HCT116 (cell line): Measurements from ENCODE around the gene NTNG1. TPM values are rescaled to one million over a fixed set of nuclear protein-coding genes. Genes with fewer than 3 reads are reported as not detected.

Experiments used
- ATAC-seq: fragments of 200-7000 bp; cut with Tn5 transposase; 2 replicates; pipeline ENCODE4 v1.9.1; 2020; ENCODE audit warnings: mild to moderate bottlenecking, moderate library complexity
- BruUV-seq: library from RNA; stranded (reverse); fragments of 400-500 nt; replicated peaks from 2 replicates; lab custom pipeline; 2021; lab: Mats Ljungman, UMichigan
- CTCF ChIA-PET: fragments of 300-600 bp; sonication (Branson Sonifier 250); formaldehyde crosslinking; loops from one replicate; lab custom pipeline; 2021; ENCODE audit warnings: antibody characterized with exemption; lab: Charles Lee
- POLR2A ChIA-PET: fragments of 300-600, 350-600 bp; sonication (Branson Sonifier 250); formaldehyde crosslinking; loops from one replicate; lab custom pipeline; 2021; ENCODE audit warnings: antibody characterized with exemption; lab: Charles Lee
- RAD21 ChIA-PET, 2 experiments: fragments of 300-600 bp; sonication (Branson Sonifier 250); formaldehyde crosslinking; loops; one replicate each; lab custom pipeline; 2023; ENCODE audit warnings: low total read pairs in 2 of 2; ENCODE audit not compliant: uncharacterized antibody in 2 of 2, unreplicated experiment in 2 of 2, low non-redundant PET in 1 of 2; lab: Charles Lee
- DNase-seq: peaks from one replicate; pipeline ENCODE4 v3.0.0-alpha.2; 2010; ENCODE audit warnings: low read depth, low spot score
- H2AFZ ChIP-seq: fragments of 200-600 bp; shearing (Covaris generic), sonication (generic); 2 replicates; pipeline ENCODE4 v1.6.1; 2017; ENCODE audit warnings: low read depth, mixed run types, mixed read lengths, antibody characterized with exemption, low read length; ENCODE audit not compliant: poor library complexity, severe bottlenecking
- H3K27ac ChIP-seq: 2 replicates; pipeline ENCODE4 v1.5.1; 2012; ENCODE audit warnings: low read depth, low read length
- H3K27me3 ChIP-seq: fragments of 200-600 bp; sonication (generic); 2 replicates; pipeline ENCODE4 v1.6.1; 2016; ENCODE audit warnings: mixed run types, low read length, mixed read lengths; ENCODE audit not compliant: insufficient read depth
- H3K36me3 ChIP-seq, 2 experiments: fragments of 200-500 bp in 1 of 2; fragments of 200-600 bp in 1 of 2; sonication (Bioruptor generic) in 1 of 2; sonication (generic) in 1 of 2; 2 replicates each; pipeline versions ENCODE4 v1.5.1 to v1.6.1; 2014 to 2016; ENCODE audit warnings: low read length in 2 of 2, inconsistent platforms in 1 of 2, mixed read lengths in 1 of 2, mixed run types in 1 of 2; ENCODE audit not compliant: insufficient read depth in 2 of 2, control insufficient read depth in 1 of 2
- H3K4me1 ChIP-seq, 2 experiments: fragments of 200-600 bp in 1 of 2; sonication (generic) in 1 of 2; 2 replicates each; pipeline versions ENCODE4 v1.5.1 to v1.6.1; 2012 to 2017; ENCODE audit warnings: low read length in 2 of 2, inconsistent platforms in 1 of 2, mild to moderate bottlenecking in 1 of 2, mixed read lengths in 1 of 2, mixed run types in 1 of 2, moderate library complexity in 1 of 2; ENCODE audit not compliant: insufficient read depth in 2 of 2, control insufficient read depth in 1 of 2
- H3K4me2 ChIP-seq: fragments of 200-600 bp; sonication (generic); 2 replicates; pipeline ENCODE4 v1.6.1; 2017; ENCODE audit warnings: mixed run types, low read length, mixed read lengths
- H3K4me3 ChIP-seq, 2 experiments: fragments of 200-600 bp in 1 of 2; sonication (generic) in 1 of 2; replicated peaks in 1 of 2; 2 replicates each; pipeline ENCODE4 v1.5.1; 2011 to 2016; ENCODE audit warnings: low read length in 2 of 2, control low read depth in 1 of 2, low read depth in 1 of 2, mild to moderate bottlenecking in 1 of 2, mixed read lengths in 1 of 2, mixed run types in 1 of 2
- H3K79me2 ChIP-seq: fragments of 200-600 bp; sonication (generic); 2 replicates; pipeline ENCODE4 v1.6.1; 2017; ENCODE audit warnings: mild to moderate bottlenecking, mixed run types, low read length, moderate library complexity, mixed read lengths; ENCODE audit not compliant: insufficient read depth
- H3K9ac ChIP-seq: fragments of 200-600 bp; sonication (generic); 2 replicates; pipeline ENCODE4 v1.6.1; 2016; ENCODE audit warnings: low read length, mixed read lengths
- H3K9me2 ChIP-seq: fragments of 200-600 bp; sonication (generic), shearing (Covaris generic); 2 replicates; pipeline ENCODE4 v1.6.1; 2017; ENCODE audit warnings: mixed run types, mild to moderate bottlenecking, moderate library complexity; ENCODE audit not compliant: insufficient read depth
- H3K9me3 ChIP-seq, 2 experiments: fragments of 200-500 bp in 1 of 2; fragments of 200-600 bp in 1 of 2; sonication (Bioruptor generic) in 1 of 2; sonication (generic) in 1 of 2; 2 replicates each; pipeline ENCODE4 v1.6.1; 2014 to 2017; ENCODE audit warnings: low read length in 2 of 2, mixed read lengths in 2 of 2, inconsistent platforms in 1 of 2, low read depth in 1 of 2, mild to moderate bottlenecking in 1 of 2, mixed run types in 1 of 2, moderate library complexity in 1 of 2; ENCODE audit not compliant: control insufficient read depth in 1 of 2, insufficient read depth in 1 of 2
- H4K20me1 ChIP-seq: fragments of 200-600 bp; sonication (generic), shearing (Covaris generic); 2 replicates; pipeline ENCODE4 v1.6.1; 2017; ENCODE audit warnings: mixed run types, mild to moderate bottlenecking, moderate library complexity; ENCODE audit not compliant: insufficient read depth
- ATF3 ChIP-seq: IDR thresholded peaks from 2 replicates; pipeline ENCODE4 v1.6.1; 2012
- CBX3 ChIP-seq: IDR thresholded peaks from 2 replicates; pipeline ENCODE4 v1.6.1; 2012; ENCODE audit warnings: low read depth
- CEBPB ChIP-seq: IDR thresholded peaks from 2 replicates; pipeline ENCODE4 v1.6.1; 2012; ENCODE audit warnings: low read depth
- CTCF ChIP-seq, 3 experiments: fragments of 200-600 bp in 1 of 3; sonication (generic) in 1 of 3; IDR thresholded peaks in 2 of 3; conservative IDR thresholded peaks in 1 of 3; 2 replicates each; pipeline ENCODE4 v1.5.1; 2012 to 2017; ENCODE audit warnings: low read depth in 2 of 3, low read length in 2 of 3, antibody characterized with exemption in 1 of 3, borderline replicate concordance in 1 of 3, control low read depth in 1 of 3, mild to moderate bottlenecking in 1 of 3, mixed read lengths in 1 of 3, mixed run types in 1 of 3, moderate library complexity in 1 of 3; ENCODE audit not compliant: insufficient read depth in 1 of 3
- ELF1 ChIP-seq: IDR thresholded peaks from 2 replicates; pipeline ENCODE4 v1.6.1; 2012; ENCODE audit warnings: low read depth, borderline replicate concordance
- EZH2 ChIP-seq: fragments of 200-600 bp; sonication (generic); IDR thresholded peaks from 2 replicates; pipeline ENCODE4 v1.6.1; 2017; ENCODE audit warnings: antibody characterized with exemption, mixed run types
- JUND ChIP-seq: IDR thresholded peaks from 2 replicates; pipeline ENCODE4 v1.6.1; 2012
- MAX ChIP-seq: IDR thresholded peaks from 2 replicates; pipeline ENCODE4 v1.6.1; 2012
- POLR2A ChIP-seq: IDR thresholded peaks from 2 replicates; pipeline ENCODE4 v1.7.0; 2011; ENCODE audit warnings: borderline replicate concordance; ENCODE audit not compliant: insufficient read depth, insufficient read length; ENCODE audit errors: extremely low read depth
- POLR2AphosphoS5 ChIP-seq: IDR thresholded peaks from 2 replicates; pipeline ENCODE4 v1.6.1; 2011; ENCODE audit warnings: mild to moderate bottlenecking, low read depth, low read length, moderate library complexity
- RAD21 ChIP-seq: IDR thresholded peaks from 2 replicates; pipeline ENCODE4 v1.6.1; 2012; ENCODE audit warnings: low read depth, mild to moderate bottlenecking
- REST ChIP-seq: IDR thresholded peaks from 2 replicates; pipeline ENCODE4 v1.6.1; 2012; ENCODE audit warnings: low read depth
- SIN3A ChIP-seq: IDR thresholded peaks from 2 replicates; pipeline ENCODE4 v1.6.1; 2012; ENCODE audit warnings: low read depth
- SP1 ChIP-seq: IDR thresholded peaks from 2 replicates; pipeline ENCODE4 v1.6.1; 2012; ENCODE audit warnings: low read depth
- SRF ChIP-seq: IDR thresholded peaks from 2 replicates; pipeline ENCODE4 v1.6.1; 2012; ENCODE audit warnings: low read depth
- TCF7L2 ChIP-seq: IDR thresholded peaks from 2 replicates; pipeline ENCODE4 v1.7.0; 2011; ENCODE audit warnings: borderline replicate concordance, inconsistent platforms; ENCODE audit not compliant: insufficient read depth, insufficient read length; ENCODE audit errors: extremely low read depth
- ZFX ChIP-seq: fragments of 450-650 bp; IDR thresholded peaks from 2 replicates; pipeline ENCODE4 v1.6.1; 2017
- ZNF274 ChIP-seq: fragments of 200-500 bp; sonication (Bioruptor generic); IDR thresholded peaks from 2 replicates; pipeline ENCODE4 v1.6.1; 2014; ENCODE audit warnings: mild to moderate bottlenecking, low read depth, low read length, inconsistent platforms
- intact Hi-C: fragments of 100-400 bp; cut with micrococcal nuclease; formaldehyde crosslinking; loops from 2 replicates; pipeline ENCODE4 v1.10.0; 2022
- total RNA-seq: library from RNA; stranded (reverse); gene quantifications from one replicate; pipeline ENCODE4 v1.2.1, GENCODE V29; 2021; ENCODE audit not compliant: unreplicated experiment

Gene NTNG1
- total RNA-seq, 1 experiment from 2014 or later: not detected

GRCh38 chr1:107250169-107250568 lies 109.3 kb downstream of the NTNG1 start:
- POLR2A ChIA-PET: no interaction called here
- intact Hi-C loops: no loop called here
- H3K9me2 ChIP-seq: no peaks in the 10 kb centered on the region
- no peak overlapping the region for H3K4me3 ChIP-seq
- no peaks in the 10 kb centered on the region for H3K79me2 ChIP-seq
- TF ChIP-seq RAD21: no peak
- no peak for TF ChIP-seq SRF
- no peak for TF ChIP-seq CTCF (IDR thresholded peaks at IDR 0.05 in 2 of 3, conservative IDR thresholded peaks at IDR 0.05 in 1 of 3; ENCODE audit: borderline replicate concordance in 1 of 3, insufficient read depth in 1 of 3, low read depth in 2 of 3, low read length in 2 of 3)
- no peak for TF ChIP-seq REST
- no peak for TF ChIP-seq ZNF274
- no peak for TF ChIP-seq TCF7L2
- no peak for TF ChIP-seq MAX
- TF ChIP-seq ZFX: no peak
- no peak for TF ChIP-seq JUND
- no peak for TF ChIP-seq EZH2
- no peak for TF ChIP-seq ELF1
- no peak for TF ChIP-seq POLR2AphosphoS5
- no peak for TF ChIP-seq ATF3
- no peak for TF ChIP-seq SIN3A
- no peak for TF ChIP-seq POLR2A
- no peak for TF ChIP-seq CEBPB
- TF ChIP-seq SP1: no peak
- no peak for TF ChIP-seq CBX3
- TF ChIP-seq, all 23 proteins: peak for 0
- Histone ChIP-seq H3K4me1 (no peaks in the 10 kb centered on the region), H2AFZ (no peak overlapping the region), H3K9me3 (no peaks in the 10 kb centered on the region; a peak in 2 of 4 replicates), H3K9ac (no peak overlapping the region), H3K4me2 (no peak overlapping the region), H4K20me1 (no peaks in the 10 kb centered on the region), H3K27me3 (no peaks in the 10 kb centered on the region), H3K36me3 (no peaks in the 10 kb centered on the region), H3K27ac (no peak overlapping the region)
- DNase-seq: no peak
- BruUV-seq: no TSS peak
- ChIA-PET CTCF (no interaction called here), RAD21 (no interaction called here)
- no peak for ATAC-seq
